Heart left ventricle (tissue), 13 donors: ENCODE data around the gene TSSC4.

Source experiments
- POLR2A ChIP-seq, 2 donors: fragments of 450-650 bp; IDR thresholded peaks; one replicate each; pipeline ENCODE4 v1.6.1; 2017; ENCODE audit warnings: antibody characterized with exemption in 2 of 2, mild to moderate bottlenecking in 2 of 2, moderate library complexity in 2 of 2
- TF ChIP-seq, protein P1 (sequence below), 12 donors: fragments of 200-600 bp; sonication (generic) in 4 of 12; IDR thresholded peaks; one replicate each; pipeline versions ENCODE4 v1.5.0 to v1.8.0; 2018 to 2022; ENCODE audit warnings: antibody characterized with exemption in 12 of 12, mild to moderate bottlenecking in 5 of 12
- donor health status: ischemic (EF 13 %, LVEDD 7.1; RV severe dilation, severe dysfunction).
- donor health status: DM: no; HTN: yes; CAD: no.
- donor health status: DM: no; HTN: no; CAD: no.
- donor health status: ischemic (EF 25% LVEDD 6.9; RV normal size, moderate dysfunction).
- donor health status: ischemic (EF 25% LVEDD 5.7; RV mildly dilated, moderate dysfunction).
- donor health status: ischemic (EF 35%, LVEDD 5.7; RV mildly dilated, moderate dysfunction).
- donor health status: nonischemic (EF 11% LVEDD 7.7; RV severe dilation, severe dysfunction).
- donor health status: DM: yes; HTN: yes; CAD: no.
- donor health status: PGD.
- donor health status: ischemic (EF 29% LVEDD 5.4; RV normal size, mild dysfunction).
- donor health status: nonischemic (EF 23%, LVEDD 6.1; RV moderate dilation, normal function).

- TF ChIP-seq, protein P1, sequence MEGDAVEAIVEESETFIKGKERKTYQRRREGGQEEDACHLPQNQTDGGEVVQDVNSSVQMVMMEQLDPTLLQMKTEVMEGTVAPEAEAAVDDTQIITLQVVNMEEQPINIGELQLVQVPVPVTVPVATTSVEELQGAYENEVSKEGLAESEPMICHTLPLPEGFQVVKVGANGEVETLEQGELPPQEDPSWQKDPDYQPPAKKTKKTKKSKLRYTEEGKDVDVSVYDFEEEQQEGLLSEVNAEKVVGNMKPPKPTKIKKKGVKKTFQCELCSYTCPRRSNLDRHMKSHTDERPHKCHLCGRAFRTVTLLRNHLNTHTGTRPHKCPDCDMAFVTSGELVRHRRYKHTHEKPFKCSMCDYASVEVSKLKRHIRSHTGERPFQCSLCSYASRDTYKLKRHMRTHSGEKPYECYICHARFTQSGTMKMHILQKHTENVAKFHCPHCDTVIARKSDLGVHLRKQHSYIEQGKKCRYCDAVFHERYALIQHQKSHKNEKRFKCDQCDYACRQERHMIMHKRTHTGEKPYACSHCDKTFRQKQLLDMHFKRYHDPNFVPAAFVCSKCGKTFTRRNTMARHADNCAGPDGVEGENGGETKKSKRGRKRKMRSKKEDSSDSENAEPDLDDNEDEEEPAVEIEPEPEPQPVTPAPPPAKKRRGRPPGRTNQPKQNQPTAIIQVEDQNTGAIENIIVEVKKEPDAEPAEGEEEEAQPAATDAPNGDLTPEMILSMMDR (IDR thresholded peaks at IDR 0.05): no peak
- TF ChIP-seq POLR2A (IDR thresholded peaks at IDR 0.05): no peak
Observed at GRCh38 chr11:2367266-2368160, 33.0 kb upstream of the TSSC4 start.
